Keratinocyte (primary cell): ENCODE data around the gene HAUS1. TPM values are rescaled to one million over a fixed set of nuclear protein-coding genes. Genes with fewer than 3 reads are reported as not detected.
A peak's percentile ranks its signal among the peaks of the same experiment; 100 is the strongest.

Experiments used
- DNase-seq: peaks from one replicate; pipeline ENCODE4 v3.0.0-alpha.2; 2011; ENCODE audit warnings: low read depth, missing footprints, low spot score
- FAIRE-seq: peaks from 2 replicates; lab custom pipeline; 2011; peaks lifted over from hg19 to GRCh38; lab: Jason Lieb, UNC
- H2AFZ ChIP-seq: 2 replicates; pipeline ENCODE4 v1.6.0; 2012; ENCODE audit warnings: low read length, control low read depth, inconsistent platforms; ENCODE audit not compliant: control insufficient read depth
- H3K27ac ChIP-seq: 2 replicates; pipeline ENCODE4 v1.5.1; 2011; ENCODE audit warnings: low read length; ENCODE audit not compliant: control insufficient read depth, insufficient read depth
- H3K27me3 ChIP-seq: 3 replicates; pipeline ENCODE4 v1.6.0; 2011; ENCODE audit warnings: low read length; ENCODE audit not compliant: control insufficient read depth, insufficient read depth; ENCODE audit errors: extremely low read depth
- H3K36me3 ChIP-seq, 2 experiments: 2 replicates in 1 of 2; 3 replicates in 1 of 2; pipeline ENCODE4 v1.5.1; 2011; ENCODE audit warnings: low read length in 2 of 2, mild to moderate bottlenecking in 1 of 2; ENCODE audit not compliant: control insufficient read depth in 2 of 2, insufficient read depth in 2 of 2; ENCODE audit errors: extremely low read depth in 1 of 2
- H3K4me1 ChIP-seq: 3 replicates; pipeline ENCODE4 v1.5.1; 2011; ENCODE audit warnings: low read length; ENCODE audit not compliant: control insufficient read depth, insufficient read depth; ENCODE audit errors: extremely low read depth
- H3K4me2 ChIP-seq: 3 replicates; pipeline ENCODE4 v1.6.0; 2011; ENCODE audit warnings: low read depth, low read length; ENCODE audit not compliant: control insufficient read depth, insufficient read depth; ENCODE audit errors: extremely low read depth
- H3K4me3 ChIP-seq, 3 experiments: fragments of 200-600 bp in 1 of 3; sonication (generic) in 1 of 3; 2 replicates in 2 of 3; 3 replicates in 1 of 3; pipeline ENCODE4 v1.5.1; 2011 to 2016; ENCODE audit warnings: low read length in 3 of 3, mild to moderate bottlenecking in 3 of 3, control low read depth in 2 of 3, inconsistent platforms in 1 of 3, low read depth in 1 of 3, mixed read lengths in 1 of 3, mixed run types in 1 of 3, moderate library complexity in 1 of 3; ENCODE audit not compliant: control insufficient read depth in 2 of 3, insufficient read depth in 2 of 3; ENCODE audit errors: extremely low read depth in 1 of 3
- H3K79me2 ChIP-seq: 2 replicates; pipeline ENCODE4 v1.6.0; 2012; ENCODE audit warnings: low read length; ENCODE audit not compliant: control insufficient read depth, insufficient read depth
- H3K9ac ChIP-seq: 3 replicates; pipeline ENCODE4 v1.6.0; 2011; ENCODE audit warnings: low read length; ENCODE audit not compliant: control insufficient read depth, insufficient read depth; ENCODE audit errors: extremely low read depth
- H3K9me1 ChIP-seq: 3 replicates; pipeline ENCODE4 v1.6.0; 2011; ENCODE audit warnings: low read length; ENCODE audit not compliant: control insufficient read depth, insufficient read depth; ENCODE audit errors: extremely low read depth
- H3K9me3 ChIP-seq: 2 replicates; pipeline ENCODE4 v1.5.1; 2012; ENCODE audit warnings: low read depth, low read length; ENCODE audit not compliant: control insufficient read depth
- H4K20me1 ChIP-seq: 3 replicates; pipeline ENCODE4 v1.6.0; 2011; ENCODE audit warnings: low read length; ENCODE audit not compliant: control insufficient read depth, insufficient read depth; ENCODE audit errors: extremely low read depth
- CTCF ChIP-seq, 3 experiments: IDR thresholded peaks in 1 of 3; conservative IDR thresholded peaks in 1 of 3; optimal IDR thresholded peaks in 1 of 3; 2 replicates in 2 of 3; 3 replicates in 1 of 3; pipeline versions ENCODE3 to v1.5.1; 2011; ENCODE audit warnings: low read length in 3 of 3, mild to moderate bottlenecking in 3 of 3, moderate library complexity in 2 of 3, control low read depth in 1 of 3, inconsistent platforms in 1 of 3; ENCODE audit not compliant: insufficient read depth in 2 of 3; ENCODE audit errors: extremely low read depth in 1 of 3
- EZH2 ChIP-seq: IDR thresholded peaks from one replicate; pipeline ENCODE4 v1.6.1; 2012; ENCODE audit warnings: inconsistent platforms, mild to moderate bottlenecking, low read length, moderate library complexity
- dilution Hi-C: fragments of 300-500 bp; cut with MboI; formaldehyde crosslinking; loops from one replicate; pipeline ENCODE4 v1.7.0; 2020; ENCODE audit warnings: low sequenced_read_pairs; ENCODE audit not compliant: extremely low pct_ligation_motif_present
- polyA plus RNA-seq, 5 experiments: library from polyadenylated mRNA; depleted of rRNA in 3 of 5; stranded (reverse) in 3 of 5; stranded (forward) in 1 of 5; unstranded in 1 of 5; fragments of >200 nt; gene quantifications; 1 replicate in 1 of 5; 2 replicates in 3 of 5; 3 replicates in 1 of 5; pipeline versions ENCODE4 v1.2.1 to v1.2.3, GENCODE V29; 2011 to 2012; ENCODE audit warnings: missing spikeins in 2 of 5, low read depth in 1 of 5, low replicate concordance in 1 of 5
- small RNA-seq, 3 experiments: library from RNA; depleted of rRNA; stranded (forward); fragments of <200 nt; gene quantifications; one replicate each; pipeline ENCODE3, GENCODE V24; 2012; ENCODE audit warnings: low read depth in 3 of 3, low replicate concordance in 1 of 3; ENCODE audit not compliant: insufficient read length in 3 of 3

HAUS1 gene
- polyA plus RNA-seq, 1 donor (not counting 4 experiments of a cell fraction or from before 2014, with no cell fraction given) = 39.5 TPM

DNA sequence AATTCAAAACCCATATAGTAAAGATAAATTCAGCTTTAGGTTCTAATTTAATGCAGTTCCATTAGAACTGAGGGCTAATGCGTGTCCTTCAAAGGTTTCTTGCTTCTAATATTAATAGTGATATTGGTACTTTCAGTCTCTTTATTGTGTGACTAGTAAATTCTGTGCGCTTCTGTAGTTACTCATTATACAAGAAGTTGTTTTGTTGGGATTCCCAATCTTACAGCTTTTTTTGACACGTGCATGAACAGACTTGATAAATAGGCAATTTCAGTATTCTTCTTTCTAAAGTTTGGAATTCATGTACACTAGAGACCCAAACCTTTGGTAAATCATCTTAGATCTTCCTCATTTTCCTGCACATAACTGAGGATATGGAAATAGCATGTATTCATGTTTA is 71.8 kb downstream of the HAUS1 start:
- Histone ChIP-seq H3K4me1 (peaks cover 12% of the 10 kb centered on the region), H3K27ac (peak overlapping the region; percentile 24), H3K79me2 (peaks cover 72% of the 10 kb centered on the region), H3K4me3 (peak overlapping the region in 2 of 3 experiments; percentile 80 to 94), H4K20me1 (no peaks in the 10 kb centered on the region), H3K36me3 (no peaks in the 10 kb centered on the region), H3K27me3 (no peaks in the 10 kb centered on the region), H3K9ac (no peak overlapping the region), H2AFZ (no peak overlapping the region), H3K4me2 (peak overlapping the region; percentile 86), H3K9me1 (no peaks in the 10 kb centered on the region), H3K9me3 (no peaks in the 10 kb centered on the region)
- DNase-seq = no peak
- TF ChIP-seq CTCF (optimal IDR thresholded peaks at IDR 0.05 in 1 of 3, IDR thresholded peaks at IDR 0.05 in 1 of 3, conservative IDR thresholded peaks at IDR 0.05 in 1 of 3; ENCODE audit: extremely low read depth in 1 of 3, insufficient read depth in 2 of 3, low read length in 3 of 3) = no peak
- no peak for TF ChIP-seq EZH2
- FAIRE-seq = no peak
- dilution Hi-C loops = no loop called here

Small RNA genes within 50 kb of the gene (small RNA-seq; reads per million reads assigned to genes)
- 0 reads per million in 3 experiments for gene RNU6-1278P
- 0 reads per million in 3 experiments for gene RNY4P37

Other genes starting within 250 kb of the HAUS1 start
- 17.8 to 18.8 TPM (median 17.8 TPM) in 3 replicates for gene EPG5, start 137.1 kb upstream of the HAUS1 start, polyA plus RNA-seq
- 15.4 to 30.8 TPM (median 27.3 TPM) in 3 replicates for gene PSTPIP2, start 32.1 kb upstream of the HAUS1 start, polyA plus RNA-seq
- 436 to 621 TPM (median 512 TPM) in 3 replicates for gene ATP5F1A, start 6.1 kb upstream of the HAUS1 start, polyA plus RNA-seq